AG08395 (cell line): ENCODE data around the gene FGF10.

Experiments
- DNase-seq: peaks from one replicate; pipeline ENCODE4 v3.0.0; 2012; ENCODE audit warnings: mixed read lengths, low spot score

FGF10 gene

DNA sequence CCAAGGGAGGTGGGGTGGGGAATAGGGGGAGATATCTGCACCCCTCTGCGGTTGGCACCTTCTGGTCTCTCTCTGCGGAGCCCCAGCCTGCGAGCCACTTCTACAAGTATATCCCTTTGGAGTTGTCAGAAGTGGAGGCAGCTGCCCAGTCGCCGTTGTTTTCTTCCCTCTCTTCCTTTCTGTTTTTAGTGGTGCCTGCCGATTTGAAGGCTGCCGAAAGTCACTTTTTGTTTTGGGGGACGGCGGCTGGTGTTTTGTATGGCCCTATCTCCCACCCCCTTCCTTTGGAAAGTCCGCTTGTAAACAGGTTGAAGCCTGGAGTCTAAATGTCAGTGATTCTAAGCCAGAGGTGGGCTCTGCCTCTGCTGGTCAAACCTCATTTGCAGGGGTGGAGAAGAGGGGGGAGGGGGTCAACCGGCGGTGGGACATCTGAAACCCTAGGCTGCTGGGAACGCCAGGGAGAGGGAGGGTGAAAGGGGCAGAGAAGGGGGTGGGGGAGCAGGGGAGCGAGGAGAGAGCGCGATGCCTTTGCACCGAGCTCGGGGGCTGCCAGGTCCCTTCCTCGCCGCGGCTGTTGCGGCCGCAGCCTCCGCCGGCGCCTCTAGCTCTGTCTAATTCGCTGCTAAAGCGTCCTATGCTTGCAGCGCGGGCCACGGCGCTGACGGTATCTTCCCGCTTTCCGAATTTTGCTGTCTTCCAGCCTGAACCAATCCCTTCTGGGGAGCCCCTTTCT is at the start of gene FGF10:
Gene FGF10 (minus strand): TSS at position 331 of the 733 bp plus-strand sequence. CDS start 738 bp downstream, outside the sequence.
- peak; percentile 17 for DNase-seq

DNA sequence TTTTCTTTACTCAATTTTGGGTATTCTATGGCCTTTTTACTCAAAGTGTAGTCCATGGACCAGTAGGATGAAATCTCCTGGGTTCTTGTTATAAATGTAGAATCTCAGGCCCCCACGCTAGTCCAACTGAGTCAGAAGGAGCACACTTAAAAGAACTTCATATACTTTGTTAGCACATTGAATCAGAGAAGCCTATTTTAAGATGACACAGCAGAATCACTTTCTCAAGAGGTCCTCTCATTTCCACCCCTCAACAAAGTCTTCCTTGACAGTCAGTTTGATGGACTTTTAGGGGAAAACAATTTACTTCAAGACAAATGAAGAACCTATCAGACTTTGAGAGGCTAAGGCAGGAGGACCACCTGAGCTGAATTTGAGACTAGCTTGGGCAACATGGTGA is 37.7 kb upstream of the FGF10 start:
- DNase-seq: no peak

DNA sequence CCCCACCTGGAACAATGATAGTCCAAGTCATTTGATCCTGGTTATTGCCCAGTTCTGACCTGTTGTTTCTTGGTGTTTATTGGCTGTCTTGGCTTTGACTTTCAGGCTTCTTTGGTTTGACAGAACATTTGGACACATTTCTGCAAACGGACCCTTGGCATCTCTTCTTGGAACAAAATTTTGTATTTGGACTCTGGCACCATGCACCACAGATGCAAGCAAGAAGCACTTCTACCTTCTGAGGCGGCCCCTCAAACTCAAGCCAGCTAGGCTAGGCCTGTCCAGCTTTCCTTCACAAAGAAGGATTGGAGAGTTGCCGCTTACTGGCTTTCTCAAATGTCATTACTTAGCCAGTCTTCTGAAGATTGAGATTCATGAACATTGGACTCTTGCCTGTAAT is 23.1 kb upstream of the FGF10 start:
- no peak for DNase-seq

DNA sequence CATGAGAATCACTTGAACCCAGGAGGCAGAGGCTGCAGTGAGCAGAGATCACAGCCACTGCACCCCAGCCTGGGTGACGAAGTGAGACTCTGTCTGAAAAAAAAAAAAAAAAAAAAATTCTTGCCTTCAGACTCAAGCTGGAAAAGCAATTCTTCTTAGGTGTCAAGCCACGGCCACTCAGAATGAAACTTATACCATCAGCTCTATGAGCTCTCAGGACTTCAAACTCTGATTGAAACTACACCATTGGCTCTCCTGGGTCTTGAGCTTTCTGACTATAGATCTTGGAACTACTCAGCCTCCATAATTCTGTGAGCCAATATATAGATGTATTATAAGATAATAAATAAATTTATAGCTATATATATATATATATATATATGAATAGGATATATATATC is 12.9 kb upstream of the FGF10 start:
- no peak for DNase-seq

DNA sequence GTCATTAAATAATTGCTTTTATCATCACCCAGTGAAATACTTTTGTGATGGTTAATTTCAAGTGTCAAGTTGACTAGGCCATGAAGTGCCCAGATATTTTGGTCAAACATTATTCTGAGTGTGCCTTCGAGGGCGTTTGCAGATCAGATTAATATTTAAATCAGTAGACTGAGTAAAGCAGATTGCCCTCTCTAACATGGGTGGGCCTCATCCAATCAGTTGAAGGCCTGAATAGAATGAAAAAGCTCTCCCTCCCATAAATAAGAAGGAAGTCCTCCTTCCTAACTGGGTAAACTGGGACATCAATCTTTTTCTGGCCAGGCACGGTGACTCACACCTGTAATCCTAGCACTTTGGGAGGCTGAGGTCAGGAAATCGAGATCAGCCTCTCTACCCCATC is 12.4 kb upstream of the FGF10 start:
- no peak for DNase-seq

DNA sequence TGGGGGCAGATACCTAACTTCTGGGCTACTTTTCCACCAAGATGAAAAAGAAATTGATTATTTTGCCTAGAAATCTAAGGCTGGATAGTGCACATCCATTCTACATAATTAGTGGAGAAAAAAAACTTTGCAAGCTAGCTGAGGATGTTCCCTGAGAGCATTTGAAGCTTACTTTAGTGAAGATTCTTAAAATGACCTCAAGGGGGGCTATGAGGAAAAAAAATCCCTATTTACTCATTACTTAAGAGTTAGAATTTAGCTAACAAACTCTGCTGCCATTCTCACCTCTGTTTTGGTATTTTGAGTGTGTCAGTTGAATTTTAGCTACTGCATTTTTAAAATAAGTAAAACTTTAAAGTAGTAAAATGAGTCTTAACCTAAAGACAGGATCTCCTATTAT is 9.2 kb upstream of the FGF10 start:
- no peak for DNase-seq

DNA sequence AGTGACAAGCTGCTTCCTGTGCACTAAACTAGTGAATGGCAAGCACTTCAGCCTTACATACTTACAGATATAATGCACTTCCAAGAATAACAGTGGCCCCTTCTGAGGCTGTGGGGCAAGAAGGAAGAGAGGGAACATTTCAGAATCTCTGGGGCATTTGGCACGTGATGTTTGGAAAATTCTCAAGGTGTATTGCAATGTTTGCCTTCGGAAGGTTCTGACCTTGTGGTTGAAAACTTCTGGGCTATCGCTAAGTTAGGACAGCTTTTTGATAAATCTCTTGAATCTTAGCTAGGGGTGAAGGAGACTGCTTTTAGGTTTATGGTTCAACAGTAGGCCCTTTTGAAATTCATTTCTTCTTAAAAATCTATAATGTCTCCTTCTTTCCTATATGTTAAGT is 7.1 kb upstream of the FGF10 start:
- DNase-seq: no peak

DNA sequence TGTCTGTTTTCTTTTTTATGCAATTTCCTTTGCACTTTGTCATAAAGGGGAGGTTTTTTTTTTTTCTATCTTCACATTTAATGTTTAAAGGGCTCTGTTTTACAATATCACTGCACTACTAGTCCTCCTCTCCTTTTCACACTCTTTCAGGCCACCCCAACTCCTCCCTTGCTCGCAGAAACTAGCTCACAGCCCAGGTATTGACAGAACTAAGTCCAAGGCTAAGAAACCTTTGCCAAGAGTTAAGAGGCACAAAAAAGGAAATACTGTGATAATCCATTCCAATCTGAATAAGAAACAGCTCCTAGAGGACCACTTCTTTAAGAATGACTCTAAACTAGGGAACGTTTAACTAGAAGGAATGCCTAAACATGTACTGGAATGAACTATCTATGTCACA is 1.1 kb upstream of the FGF10 start:
- DNase-seq: no peak

DNA sequence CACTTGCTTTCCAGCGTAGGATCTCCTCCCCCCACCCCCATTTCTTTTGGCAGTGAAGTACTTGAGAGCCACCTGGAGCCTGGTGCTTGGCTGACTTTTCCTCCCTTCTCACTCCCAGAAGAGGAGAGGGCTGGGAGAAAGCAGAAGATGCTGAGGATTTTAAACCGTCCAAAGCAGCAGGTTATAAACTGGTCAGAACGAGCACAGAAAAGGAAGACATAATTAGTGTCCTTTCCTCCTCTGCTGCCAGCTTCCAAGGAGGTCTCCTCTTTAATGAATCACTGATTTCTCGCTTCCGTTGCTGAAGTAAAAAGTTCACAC is 563 bp upstream of the FGF10 start:
- no peak for DNase-seq

DNA sequence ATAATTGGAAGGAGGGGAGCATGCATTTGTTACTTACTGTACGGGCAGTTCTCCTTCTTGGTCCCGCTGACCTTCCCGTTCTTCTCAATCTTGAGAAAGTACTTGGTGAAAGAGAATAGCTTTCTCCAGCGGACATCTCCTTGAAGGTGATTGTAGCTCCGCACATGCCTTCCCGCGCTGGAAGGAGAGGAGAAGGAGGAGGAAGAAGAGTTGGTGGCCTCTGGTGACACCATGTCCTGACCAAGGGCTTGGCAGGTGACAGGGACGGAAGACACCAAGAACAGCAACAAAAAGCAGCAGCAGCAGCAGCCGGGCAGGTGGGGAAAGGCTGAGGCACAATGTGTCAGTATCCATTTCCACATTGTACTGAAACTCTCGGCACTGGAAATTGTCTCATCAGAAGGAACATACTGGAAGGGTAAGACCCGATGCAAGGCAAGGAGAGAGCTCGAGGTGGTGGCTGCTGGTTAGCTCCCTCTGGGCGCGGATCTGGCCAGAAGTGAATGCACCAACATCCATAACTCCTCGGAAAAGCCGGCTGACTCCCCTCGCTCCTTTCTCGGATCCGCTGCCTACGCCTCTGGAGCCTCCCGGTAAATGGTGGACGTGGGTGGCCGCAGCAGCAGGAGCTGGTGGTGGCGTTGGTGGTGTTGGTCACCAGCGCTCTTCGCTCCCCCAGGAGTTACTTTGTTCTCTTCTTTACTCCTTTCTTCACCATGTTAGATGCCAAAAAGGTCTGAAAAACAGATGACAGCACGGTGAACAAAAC is 715 bp downstream of the FGF10 start:
- peak; percentile 26 for DNase-seq

DNA sequence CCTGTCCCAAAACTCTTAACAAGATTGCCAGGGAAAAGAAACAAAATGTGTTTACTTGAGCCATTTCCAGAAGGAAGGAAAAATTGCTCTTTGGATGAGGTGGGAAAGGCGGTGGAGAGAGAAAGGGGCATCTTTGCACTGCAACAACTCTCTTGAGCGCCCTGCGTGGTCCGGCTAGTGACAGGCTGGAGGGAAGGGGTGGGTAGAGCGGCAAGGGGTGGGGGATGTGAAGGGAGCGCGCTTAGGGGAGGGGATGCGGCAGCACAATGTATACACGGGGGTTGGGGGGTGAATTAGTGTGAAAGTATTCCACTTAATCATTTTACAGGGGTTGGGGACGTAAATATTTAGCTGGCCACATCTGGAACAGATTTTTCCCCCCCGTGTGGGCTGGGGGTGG is 1.3 kb downstream of the FGF10 start:
- no peak for DNase-seq

DNA sequence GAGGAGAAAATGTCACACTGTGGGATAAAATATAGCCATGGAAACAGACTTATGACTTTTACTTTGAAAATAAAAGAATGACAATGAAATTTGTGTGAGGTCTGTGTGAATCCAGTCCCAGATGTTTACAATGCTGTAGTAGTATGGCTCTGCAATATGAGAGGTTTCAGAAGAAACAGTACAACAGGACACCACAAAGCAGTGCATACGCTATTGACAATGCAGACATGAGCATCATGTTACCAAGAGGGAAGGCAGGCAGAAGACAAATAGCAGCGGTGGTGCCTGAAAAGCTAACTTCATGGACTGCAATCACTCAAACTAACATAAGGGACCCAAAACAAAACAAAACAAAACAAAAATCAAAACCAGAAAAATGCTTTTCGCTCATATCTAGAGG is 1.8 kb downstream of the FGF10 start:
- no peak for DNase-seq

DNA sequence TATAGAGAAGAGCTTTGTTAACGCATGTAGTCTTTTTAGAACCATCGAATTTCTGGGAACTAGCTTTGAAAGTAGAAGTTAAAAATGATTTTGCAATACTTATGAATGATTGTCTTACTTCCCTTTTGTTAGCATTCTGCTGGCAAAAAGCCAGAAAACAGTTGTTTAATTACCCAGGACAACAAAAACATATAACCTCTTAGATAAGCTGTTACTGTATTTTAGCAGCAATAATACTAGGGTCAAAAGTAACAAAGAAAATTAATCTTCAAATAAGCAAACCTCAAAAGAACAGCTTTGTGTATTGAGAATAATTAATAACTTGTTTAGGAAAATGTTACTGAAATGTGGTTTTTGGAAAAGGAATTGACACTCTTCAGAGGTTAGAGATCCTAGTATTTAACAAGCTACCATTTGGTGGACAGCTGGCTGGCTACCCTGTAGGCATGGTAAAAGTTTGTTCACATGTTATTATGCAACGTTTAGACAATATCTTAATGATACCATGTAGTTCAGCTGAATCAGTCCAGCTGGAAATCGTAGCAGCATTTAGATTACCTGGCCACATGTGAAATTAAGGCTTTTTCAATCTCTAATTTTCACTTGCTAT is 3.8 kb downstream of the FGF10 start:
- DNase-seq: no peak

DNA sequence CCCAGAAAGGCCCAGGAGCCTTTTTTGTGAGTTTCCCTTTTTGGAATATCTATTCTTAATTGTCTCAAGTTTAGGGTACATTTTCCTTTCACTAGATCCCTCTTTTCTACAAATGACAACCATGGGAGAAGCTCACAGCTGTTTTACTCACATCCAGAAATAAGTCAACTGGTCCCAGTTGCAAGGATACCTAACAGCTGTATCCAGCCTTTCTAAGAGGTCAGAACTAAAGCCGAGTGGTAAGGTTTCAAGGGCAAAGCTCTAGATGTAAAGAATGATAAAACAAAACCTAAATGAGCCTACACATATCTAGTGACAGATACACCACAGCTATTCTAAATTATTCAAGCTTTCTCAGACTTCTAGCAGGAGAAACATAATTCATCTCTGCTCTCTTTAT is 4.4 kb downstream of the FGF10 start:
- no peak for DNase-seq

DNA sequence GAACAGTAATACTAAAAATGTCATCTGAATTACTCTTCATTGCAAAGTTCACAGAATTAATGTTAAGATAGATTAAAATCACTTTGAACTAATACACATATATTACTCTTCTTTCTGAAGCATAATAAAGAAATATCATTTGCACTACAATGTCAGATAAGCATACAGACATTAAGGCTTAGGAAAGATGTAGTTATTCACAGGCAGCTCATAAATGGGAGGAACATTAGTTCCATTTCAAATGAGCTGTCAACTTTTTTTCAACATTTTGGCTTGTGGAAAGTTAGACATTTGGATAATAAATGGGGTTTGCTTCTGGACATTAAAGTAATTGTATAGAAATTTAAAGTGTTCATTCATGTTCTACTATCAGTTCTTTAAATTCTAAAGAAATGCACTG is 6.3 kb downstream of the FGF10 start:
- no peak for DNase-seq

DNA sequence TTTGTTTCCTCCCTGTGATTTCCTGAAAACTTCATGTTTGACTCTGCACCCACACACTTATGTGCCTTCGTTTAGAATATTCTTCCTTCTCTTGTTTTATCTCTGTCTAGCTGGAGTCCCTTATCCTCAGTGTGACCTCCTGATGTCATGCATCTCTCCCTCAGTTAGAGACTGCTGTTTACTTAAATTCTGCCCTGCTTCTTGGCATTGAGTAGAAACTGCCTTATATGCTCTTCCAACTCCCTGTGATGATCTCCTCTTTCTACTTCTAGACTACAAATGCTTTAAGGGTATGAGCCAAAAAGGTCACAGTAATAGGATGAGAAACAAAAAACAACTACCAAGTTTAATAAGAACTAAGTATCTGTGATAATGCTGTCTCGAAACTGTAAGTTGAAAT is 12.2 kb downstream of the FGF10 start:
- no peak for DNase-seq

DNA sequence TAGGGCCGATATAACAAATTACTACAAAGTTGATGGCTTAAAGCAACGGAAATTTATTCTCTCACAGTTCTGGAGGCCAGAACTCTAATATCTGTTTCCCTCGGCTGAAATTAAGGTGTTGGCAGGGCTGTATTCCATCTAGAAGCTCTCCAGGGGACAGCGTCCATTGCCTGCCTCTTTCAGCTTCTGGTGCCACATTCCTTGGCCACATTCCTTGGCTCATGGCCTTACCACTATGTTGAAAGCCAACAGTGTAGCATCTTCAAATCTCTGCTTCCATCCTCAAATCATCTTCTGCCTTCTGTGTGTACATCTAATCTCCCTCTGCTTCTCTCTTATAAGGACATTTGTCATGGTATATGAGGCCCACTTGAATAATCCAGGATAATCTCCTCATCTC is 17.2 kb downstream of the FGF10 start:
- DNase-seq: peak; percentile 21

DNA sequence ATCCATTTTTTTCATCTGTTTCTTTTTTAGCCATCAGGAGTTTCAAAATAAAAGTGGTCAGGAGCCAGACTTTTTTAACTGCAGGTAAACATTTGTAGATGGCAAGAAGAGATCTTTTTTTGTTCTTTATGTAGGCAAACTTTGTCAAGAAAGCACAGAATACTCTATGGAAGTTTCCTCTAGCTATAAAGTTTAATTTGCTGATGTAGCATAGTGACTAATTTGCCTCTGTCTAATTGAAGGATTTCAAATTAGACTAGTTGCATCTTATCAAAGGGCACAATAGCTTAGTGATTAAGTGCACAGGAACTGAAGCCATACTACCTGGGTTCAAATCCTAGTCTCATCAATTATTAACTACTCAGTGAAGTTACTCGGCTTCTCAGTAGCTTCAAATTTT is 22.0 kb downstream of the FGF10 start:
- no peak for DNase-seq

DNA sequence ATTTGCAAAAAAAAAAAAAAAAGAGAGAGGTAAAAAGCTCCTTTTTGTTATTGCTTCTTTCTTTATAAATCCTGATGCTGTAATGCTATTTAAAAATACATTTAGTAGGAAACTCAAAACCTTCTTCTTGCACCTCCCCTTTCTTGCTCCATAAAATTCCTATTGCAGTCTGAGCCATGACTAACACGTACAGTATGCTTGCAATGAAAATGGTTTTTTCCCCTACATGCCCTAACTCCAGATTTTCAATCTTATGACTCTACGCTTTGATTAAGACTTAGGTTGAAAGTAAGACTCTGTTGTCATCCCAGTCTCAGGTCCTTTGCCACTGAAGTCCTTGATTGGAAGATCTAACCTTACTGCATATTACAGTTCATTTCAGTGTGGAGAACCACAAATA is 23.9 kb downstream of the FGF10 start:
- peak; percentile 35 for DNase-seq

DNA sequence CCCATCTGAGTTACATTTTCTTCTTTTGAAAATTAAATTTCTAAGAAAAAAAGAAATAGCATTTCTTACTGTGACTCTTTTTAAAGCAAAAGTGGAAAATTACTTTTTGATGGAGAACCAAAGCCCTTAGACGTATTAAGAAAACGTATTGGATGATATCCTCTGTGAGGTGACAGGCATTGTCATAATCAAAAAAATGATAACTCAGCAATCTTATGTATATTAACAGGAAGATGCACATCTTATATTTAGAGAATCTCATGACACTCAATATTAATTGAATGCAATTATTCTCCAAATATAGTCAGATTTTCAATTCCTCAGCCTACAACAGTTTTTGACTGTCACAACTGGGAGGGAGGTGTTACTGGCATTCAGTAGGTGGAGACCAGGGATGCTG is 25.1 kb downstream of the FGF10 start:
- no peak for DNase-seq

DNA sequence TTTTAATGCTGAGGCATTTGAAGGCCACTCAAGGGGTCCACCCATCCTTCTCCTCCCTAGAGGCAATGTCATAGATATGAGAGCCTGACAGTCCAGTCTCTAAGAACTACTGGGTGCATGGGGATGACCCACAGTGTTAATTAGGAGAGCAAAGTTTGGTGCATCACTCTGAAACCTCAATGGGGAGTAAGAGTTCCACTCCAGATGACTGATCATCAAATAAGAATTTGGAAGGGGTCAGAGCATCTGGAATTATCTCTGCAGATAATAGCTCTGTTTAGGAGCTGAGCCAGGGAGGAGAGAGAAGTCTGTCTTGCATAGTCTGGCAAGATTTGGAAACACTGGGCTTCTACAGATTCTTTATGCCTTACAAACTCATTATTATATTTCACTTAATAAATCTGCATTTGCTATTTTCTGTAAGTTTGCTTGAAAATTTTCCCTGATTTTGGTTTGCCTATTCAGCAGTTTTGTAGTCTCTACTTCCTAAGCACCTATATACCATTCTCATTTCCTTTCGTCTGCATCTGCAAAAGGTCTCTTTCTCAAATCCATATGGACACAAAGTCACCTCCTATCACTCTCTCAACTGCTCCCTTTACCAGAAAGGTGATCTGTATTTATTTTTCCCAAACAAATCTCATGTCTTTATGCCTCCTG is 27.7 kb downstream of the FGF10 start:
- DNase-seq: peak; percentile 5

DNA sequence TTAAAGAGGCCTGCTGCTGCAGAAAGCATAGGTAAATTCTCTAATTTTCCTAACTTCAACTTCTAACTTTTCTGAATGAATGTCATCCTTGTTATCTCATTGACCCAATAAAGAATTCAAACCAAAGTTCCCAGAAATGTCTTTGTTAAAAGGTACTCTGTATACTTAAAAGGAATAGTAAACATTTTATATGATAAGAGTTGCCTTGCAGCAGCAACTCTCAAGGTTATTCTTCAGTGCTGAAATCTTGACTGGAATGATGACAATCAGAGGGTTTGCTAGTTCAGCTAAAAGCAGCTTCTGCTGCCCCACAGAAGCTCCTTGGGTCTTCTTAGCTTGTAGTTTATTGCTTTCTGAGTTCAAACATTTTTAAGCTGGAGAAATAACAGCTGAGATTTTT is 28.3 kb downstream of the FGF10 start:
- DNase-seq: no peak

DNA sequence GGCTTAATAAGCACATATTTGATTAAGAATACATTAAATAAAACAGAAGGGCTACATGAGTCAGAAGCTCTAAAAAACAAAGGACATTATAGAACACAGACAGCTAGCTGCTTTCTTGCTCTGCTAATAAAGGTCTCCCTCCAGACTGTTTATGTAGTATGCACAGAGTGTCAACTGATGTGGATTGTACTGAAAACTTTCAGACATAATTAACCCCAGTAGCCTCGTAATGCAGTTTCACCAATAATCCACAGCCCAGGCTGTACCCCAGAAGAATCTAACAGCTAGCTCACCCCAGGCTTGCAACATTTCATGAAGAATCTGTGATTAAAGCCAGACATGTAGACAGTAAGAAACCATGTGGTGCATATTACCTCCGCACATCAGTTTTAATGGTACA is 30.8 kb downstream of the FGF10 start:
- no peak for DNase-seq
